K562 (cell line): ENCODE results near the gene B3GALNT2. TPM values are rescaled to one million over a fixed set of nuclear protein-coding genes. Genes with fewer than 3 reads are reported as not detected.
A peak's percentile ranks its signal among the peaks of the same experiment; 100 is the strongest.

Source experiments
- ATAC-seq: fragments of 200-7000 bp; cut with Tn5 transposase; 3 replicates; pipeline ENCODE4 v1.9.1; 2020; ENCODE audit warnings: moderate library complexity
- BruUV-seq: library from RNA; stranded (reverse); fragments of 400-500 nt; replicated peaks from 2 replicates; lab custom pipeline; 2021; lab: Mats Ljungman, UMichigan
- CTCF ChIA-PET: fragments of 300-600 bp; formaldehyde crosslinking; extraction: SDS; loops from one replicate; lab custom pipeline; 2021; ENCODE audit warnings: low intra/inter-chr PET ratio; lab: Yijun Ruan, JAX
- POLR2A ChIA-PET: fragments of 300-600, 350-650 bp; sonication (Branson Sonifier 250); formaldehyde crosslinking; extraction: SDS; loops from one replicate; lab custom pipeline; 2021; ENCODE audit warnings: antibody characterized with exemption, inconsistent platforms; lab: Yijun Ruan, JAX
- DNase-seq, 4 experiments: peaks; one replicate each; pipeline versions ENCODE4 v3.0.0 to v3.0.0-alpha.2; 2011 to 2018; ENCODE audit warnings: low spot score in 3 of 4, mixed read lengths in 3 of 4; ENCODE audit errors: extremely low read depth in 1 of 4
- FAIRE-seq: peaks from 2 replicates; lab custom pipeline; 2011; peaks lifted over from hg19 to GRCh38; lab: Jason Lieb, UNC
- H2AFZ ChIP-seq: 2 replicates; pipeline ENCODE4 v1.6.0; 2011; ENCODE audit warnings: low read depth, low read length, control low read depth, inconsistent platforms
- H3K27ac ChIP-seq: fragments of 200-600 bp; 3 replicates; pipeline ENCODE4 v1.8.0; 2011; ENCODE audit warnings: low read depth, mild to moderate bottlenecking, control low read depth, inconsistent platforms, low read length, moderate library complexity, mixed read lengths; ENCODE audit errors: extremely low read depth
- H3K27me3 ChIP-seq, 2 experiments: fragments of 300-600 bp in 1 of 2; 2 replicates in 1 of 2; 3 replicates in 1 of 2; pipeline versions ENCODE4 v1.6.0 to v1.8.0; 2011; ENCODE audit warnings: inconsistent platforms in 2 of 2, low read length in 2 of 2, mild to moderate bottlenecking in 1 of 2, mixed read lengths in 1 of 2, moderate library complexity in 1 of 2; ENCODE audit not compliant: control insufficient read depth in 2 of 2, insufficient read depth in 2 of 2
- H3K36me3 ChIP-seq: fragments of 300-600 bp; 3 replicates; pipeline ENCODE4 v1.8.0; 2011; ENCODE audit warnings: mild to moderate bottlenecking, low read length, inconsistent platforms; ENCODE audit not compliant: control insufficient read depth, insufficient read depth
- H3K4me1 ChIP-seq, 2 experiments: fragments of 200-600 bp in 1 of 2; replicated peaks in 1 of 2; 2 replicates in 1 of 2; 3 replicates in 1 of 2; pipeline versions ENCODE4 v1.5.1 to v1.8.0; 2011; ENCODE audit warnings: inconsistent platforms in 2 of 2, low read length in 2 of 2, mild to moderate bottlenecking in 1 of 2, mixed read lengths in 1 of 2, moderate library complexity in 1 of 2; ENCODE audit not compliant: control insufficient read depth in 2 of 2, insufficient read depth in 2 of 2
- H3K4me2 ChIP-seq: 2 replicates; pipeline ENCODE4 v1.6.1; 2011; ENCODE audit warnings: low read length, control low read depth, inconsistent platforms, mixed read lengths; ENCODE audit not compliant: insufficient read depth
- H3K4me3 ChIP-seq: fragments of 200-600 bp; sonication (generic), shearing (Covaris generic); 2 replicates; pipeline ENCODE4 v1.5.1; 2016; ENCODE audit warnings: control low read depth, inconsistent platforms
- H3K79me2 ChIP-seq: fragments of 200-600 bp; 3 replicates; pipeline ENCODE4 v1.8.0; 2011; ENCODE audit warnings: low read length, inconsistent platforms; ENCODE audit not compliant: control insufficient read depth, insufficient read depth
- H3K9ac ChIP-seq, 2 experiments: 2 replicates each; pipeline versions ENCODE4 v1.6.0 to v1.6.1; 2011; ENCODE audit warnings: low read depth in 2 of 2, low read length in 2 of 2, control low read depth in 1 of 2, inconsistent platforms in 1 of 2, mild to moderate bottlenecking in 1 of 2, mixed read lengths in 1 of 2; ENCODE audit not compliant: insufficient read depth in 1 of 2
- H3K9me1 ChIP-seq: one replicate; pipeline ENCODE4 v1.6.0; 2011; ENCODE audit warnings: inconsistent platforms, mild to moderate bottlenecking, low read length, moderate library complexity; ENCODE audit not compliant: control insufficient read depth, insufficient read depth
- H3K9me3 ChIP-seq: replicated peaks from 2 replicates; pipeline ENCODE4 v1.5.1; 2011; ENCODE audit warnings: low read depth, low read length, inconsistent platforms; ENCODE audit not compliant: control insufficient read depth, insufficient read depth
- H4K20me1 ChIP-seq: replicated peaks from 2 replicates; pipeline ENCODE4 v1.6.1; 2011; ENCODE audit warnings: low read length, inconsistent platforms, mixed read lengths; ENCODE audit not compliant: control insufficient read depth, insufficient read depth
- CEBPB ChIP-seq: fragments of 450-650 bp; IDR thresholded peaks from 2 replicates; pipeline ENCODE4 v1.6.1; 2016; ENCODE audit warnings: missing genetic modification characterization, missing compliant biosample characterization
- CREB1 ChIP-seq, 2 experiments: sonication (generic) in 1 of 2; formaldehyde crosslinking in 1 of 2; IDR thresholded peaks; 2 replicates each; pipeline versions ENCODE4 v1.6.1 to v1.8.0; 2012 to 2022; ENCODE audit warnings: inconsistent platforms in 1 of 2, mild to moderate bottlenecking in 1 of 2, missing genetic modification reagents in 1 of 2, moderate library complexity in 1 of 2
- MCM2 ChIP-seq: fragments of 450-650 bp; IDR thresholded peaks from 2 replicates; pipeline ENCODE4 v1.6.1; 2017; ENCODE audit warnings: low read depth, mild to moderate bottlenecking
- MLX ChIP-seq, 2 experiments: fragments of 450-650 bp in 1 of 2; sonication (generic) in 1 of 2; formaldehyde crosslinking; conservative IDR thresholded peaks; 2 replicates each; pipeline versions ENCODE4 v1.4.0 to v1.8.1; 2020 to 2022; ENCODE audit warnings: mild to moderate bottlenecking in 1 of 2, missing genetic modification reagents in 1 of 2
- NCOA4 ChIP-seq: fragments of 450-650 bp; IDR thresholded peaks from 2 replicates; pipeline ENCODE4 v1.6.1; 2018; ENCODE audit warnings: mild to moderate bottlenecking; ENCODE audit not compliant: partially characterized antibody
- PTTG1 ChIP-seq: fragments of 450-650 bp; IDR thresholded peaks from 2 replicates; pipeline ENCODE4 v1.6.1; 2016; ENCODE audit warnings: low read depth, mild to moderate bottlenecking, missing genetic modification characterization, missing compliant biosample characterization
- RBM25 ChIP-seq: fragments of 200-400 bp; formaldehyde crosslinking; IDR thresholded peaks from 2 replicates; pipeline ENCODE4 v1.6.1; 2018; ENCODE audit warnings: low read length, low read depth, moderate library complexity; ENCODE audit not compliant: severe bottlenecking
- SMARCB1 ChIP-seq: IDR thresholded peaks from 2 replicates; pipeline ENCODE4 v1.6.1; 2011; ENCODE audit warnings: improper control_type of control experiment, low read depth; ENCODE audit not compliant: insufficient read length
- STAT5A ChIP-seq: IDR thresholded peaks from 2 replicates; pipeline ENCODE4 v1.6.1; 2012; ENCODE audit warnings: low read length, inconsistent platforms, borderline replicate concordance
- ZNF140 ChIP-seq: fragments of 250-450 bp; sonication (Bioruptor Pico); IDR thresholded peaks from 2 replicates; pipeline ENCODE4 v1.8.0; 2021; ENCODE audit warnings: moderate library complexity, mild to moderate bottlenecking, inconsistent platforms
- ZNF146 ChIP-seq: IDR thresholded peaks from one replicate; pipeline ENCODE4 v1.6.1; 2018; ENCODE audit warnings: missing compliant biosample characterization; ENCODE audit not compliant: unreplicated experiment
- WGBS: fragments of 100-300 bp; shearing (Covaris generic); methylation state at CpG from one replicate; pipeline ENCODE4 v1.1.6; 2016; ENCODE audit warnings: low coverage, mixed read lengths; ENCODE audit not compliant: insufficient coverage; ENCODE audit errors: missing lambda C conversion rate; 5-methylcytosine and 5-hydroxymethylcytosine counted together
- in situ Hi-C: fragments of 300-500 bp; cut with MboI; formaldehyde crosslinking; loops from 4 replicates; pipeline ENCODE4 v1.15.0; 2018; ENCODE audit warnings: inconsistent platforms, mixed read lengths
- intact Hi-C: fragments of 100-400 bp; cut with micrococcal nuclease; formaldehyde crosslinking; loops from 2 replicates; pipeline ENCODE4 v1.14.2; 2022
- polyA plus RNA-seq, 8 experiments: library from polyadenylated mRNA; depleted of rRNA in 4 of 8; stranded (reverse) in 5 of 8; unstranded in 3 of 8; fragments of >200 nt; fragmentation: Nextera tagmentation in 2 of 8; fragmentation: Illumina TruSeq in 1 of 8; extraction: Ambion mirVana in 2 of 8; extraction: Trizol in 1 of 8; gene quantifications; 2 replicates each; pipeline versions ENCODE4 v1.2.1 to v1.2.3, GENCODE V29; 2011 to 2014; ENCODE audit warnings: inconsistent platforms in 1 of 8, missing spikeins in 1 of 8
- total RNA-seq, 7 experiments: library from RNA; depleted of rRNA in 6 of 7; stranded (reverse); fragments of >200 nt in 6 of 7; fragmentation: Illumina TruSeq in 2 of 7; extraction: Trizol in 2 of 7; gene quantifications; 2 replicates each; pipeline versions ENCODE4 v1.2.1 to v1.2.3, GENCODE V29; 2011 to 2021; ENCODE audit warnings: low replicate concordance in 1 of 7

Gene B3GALNT2
- total and polyA plus RNA-seq, 9 of the 15 experiments (the other 6 are each of a cell fraction or from before 2014, with no cell fraction given), result 2.0 to 31.7 (median 22.9) TPM

- H4K20me1 ChIP-seq, result no peaks in the 10 kb centered on the region
- BruUV-seq, result no TSS peak
- FAIRE-seq (no peak), DNase-seq (no peak), ATAC-seq (no peak)
- WGBS, result 0% methylated on average over 4 of the region's 4 CpGs
- no peak overlapping the region for H2AFZ ChIP-seq
- no peaks in the 10 kb centered on the region for H3K36me3 ChIP-seq
- H3K9me3 ChIP-seq, result no peaks in the 10 kb centered on the region
- H3K79me2 ChIP-seq, result no peaks in the 10 kb centered on the region
- no peak overlapping the region for H3K4me2 ChIP-seq
- CTCF ChIA-PET, result no interaction called here
- H3K4me1 ChIP-seq, result no peaks in the 10 kb centered on the region
- no peak overlapping the region for H3K9ac ChIP-seq
- in situ Hi-C loops, result no loop called here
- H3K4me3 ChIP-seq, result no peak overlapping the region
- POLR2A ChIA-PET, result interaction anchor here (0.7 to 1.3 kb wide), 3 partner anchors 23 to 173 kb away, joined by 3 to 6 read pairs (median 3); partner anchors contain the start of gene B3GALNT2
- H3K27me3 ChIP-seq, result peaks cover 26 to 35% of the 10 kb centered on the region in 2 experiments
- intact Hi-C loops, result no loop called here
- no peak overlapping the region for H3K27ac ChIP-seq
- no peaks in the 10 kb centered on the region for H3K9me1 ChIP-seq
- TF ChIP-seq CREB1 (IDR thresholded peaks at IDR 0.05) (no peak), CREB1 (CRISPR knock-in tag; IDR thresholded peaks at IDR 0.05) (no peak), RBM25 (peak; percentile 83), CEBPB (tag) (peak; percentile 54)
Measured at GRCh38 chr1:235527196-235527814, 23.1 kb upstream of the B3GALNT2 start.

- no peak overlapping the region for H2AFZ ChIP-seq
- in situ Hi-C loops, result no loop called here
- intact Hi-C loops, result no loop called here
- H3K4me3 ChIP-seq, result no peak overlapping the region
- WGBS, result 0% methylated on average over 4 of the region's 4 CpGs
- no peaks in the 10 kb centered on the region for H4K20me1 ChIP-seq
- H3K27ac ChIP-seq, result no peak overlapping the region
- no TSS peak for BruUV-seq
- H3K79me2 ChIP-seq, result no peaks in the 10 kb centered on the region
- DNase-seq (no peak), ATAC-seq (no peak), FAIRE-seq (no peak)
- no peak overlapping the region for H3K9ac ChIP-seq
- no peaks in the 10 kb centered on the region for H3K4me1 ChIP-seq
- no peak overlapping the region for H3K4me2 ChIP-seq
- no peaks in the 10 kb centered on the region for H3K36me3 ChIP-seq
- ChIA-PET POLR2A (interaction anchor here (0.9 kb wide), 1 partner anchor 8 kb away, joined by 4 read pairs; no protein-coding TSS in a partner anchor), CTCF (no interaction called here)
- peaks cover 31 to 33% of the 10 kb centered on the region in 2 experiments for H3K27me3 ChIP-seq
- H3K9me1 ChIP-seq, result no peaks in the 10 kb centered on the region
- H3K9me3 ChIP-seq, result no peaks in the 10 kb centered on the region
- TF ChIP-seq NCOA4 (no peak), MCM2 (no peak), ZNF140 (CRISPR knock-in tag) (no peak), STAT5A (no peak), MLX (CRISPR knock-in tag; conservative IDR thresholded peaks at IDR 0.05) (no peak), SMARCB1 (no peak), PTTG1 (no peak), ZNF146 (no peak)
Measured at GRCh38 chr1:235525314-235525713, 21.1 kb upstream of the B3GALNT2 start.
